HL-60/S4 treated with retinoic acid at 250 ng/mL for 4 days and 3 days (cell line): ENCODE measurements around the gene EEF2K.

Experiments
- in situ Hi-C: fragments of 300-500 bp; cut with MboI; formaldehyde crosslinking; loops from 2 replicates; pipeline ENCODE4 v1.7.0; 2022; ENCODE audit warnings: low sequenced_read_pairs

Gene EEF2K

DNA sequence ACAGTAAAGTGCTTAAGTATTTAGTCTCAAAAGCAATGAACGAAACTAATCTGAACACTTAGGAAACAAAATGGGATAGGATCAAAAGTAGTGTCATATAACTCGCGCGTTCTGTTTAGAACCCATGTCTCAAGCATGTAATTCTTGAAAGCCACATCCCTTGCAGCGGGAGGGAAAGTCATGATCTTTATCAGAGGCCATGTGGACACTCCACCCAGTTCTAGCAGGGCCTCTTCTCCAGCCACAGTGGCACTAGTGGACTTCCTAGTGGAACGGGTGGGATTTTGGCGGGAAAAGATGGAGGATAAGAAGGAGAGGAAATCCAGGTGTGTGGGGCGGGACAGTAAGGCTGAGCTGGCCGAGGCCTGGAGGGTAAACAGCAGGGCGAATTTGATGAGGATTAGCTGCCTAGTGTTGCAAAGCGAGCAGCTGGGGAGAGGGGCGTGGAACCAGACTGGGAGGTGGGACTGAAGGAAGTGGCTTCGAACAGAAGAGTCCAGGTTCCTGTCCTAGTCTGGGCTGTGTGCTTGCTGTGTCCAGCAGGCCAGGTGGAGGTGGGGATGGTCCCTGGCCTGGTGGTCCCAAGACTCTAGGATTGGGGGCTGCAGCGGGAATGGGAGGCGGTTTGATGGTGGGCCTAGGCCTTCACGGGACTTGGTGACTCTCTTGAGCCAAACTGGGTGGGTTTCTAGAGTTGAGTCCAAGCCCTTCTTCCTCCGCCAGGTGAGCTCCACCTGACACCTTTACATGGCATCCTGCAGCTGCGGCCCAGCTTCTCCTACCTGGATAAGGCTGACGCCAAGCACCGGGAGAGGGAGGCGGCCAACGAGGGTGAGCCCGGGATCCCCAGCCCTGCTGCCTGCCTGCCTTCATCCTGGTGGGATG is 107.1 kb downstream of the EEF2K start:
- in situ Hi-C loops: loop anchor here (25.0 kb wide), 1 partner anchor 1126 kb away; no protein-coding TSS in a partner anchor

DNA sequence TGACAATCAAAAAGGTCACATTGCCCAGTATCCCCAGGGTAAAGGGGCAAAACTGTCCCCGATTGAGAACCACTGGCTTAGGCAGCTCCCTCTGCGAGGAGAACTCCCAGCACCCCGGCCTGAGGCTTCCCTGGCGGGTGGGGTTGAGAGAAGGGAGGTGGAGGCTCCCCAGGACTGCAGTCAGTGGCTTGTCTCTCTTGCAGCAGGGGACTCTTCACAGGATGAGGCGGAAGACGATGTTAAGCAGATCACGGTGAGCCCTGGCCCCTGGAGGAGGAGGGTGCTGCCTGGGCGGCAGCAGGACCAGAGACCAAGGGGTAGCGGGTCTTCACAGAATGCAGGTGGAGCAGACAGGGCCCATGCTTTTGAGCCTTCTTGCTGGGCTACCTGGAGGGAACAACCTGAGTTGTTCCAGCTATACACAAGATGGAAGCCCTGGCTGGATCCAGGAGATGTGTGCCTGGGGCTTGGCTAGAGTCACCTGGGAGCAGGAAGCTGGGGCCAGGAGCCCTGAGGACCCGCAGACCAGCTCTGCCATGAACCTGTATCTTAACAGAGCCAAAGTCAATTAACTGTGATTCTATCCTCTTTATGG is 107.9 kb downstream of the EEF2K start:
- in situ Hi-C loops: loop anchor here (25.0 kb wide), 1 partner anchor 1127 kb away; no protein-coding TSS in a partner anchor

DNA sequence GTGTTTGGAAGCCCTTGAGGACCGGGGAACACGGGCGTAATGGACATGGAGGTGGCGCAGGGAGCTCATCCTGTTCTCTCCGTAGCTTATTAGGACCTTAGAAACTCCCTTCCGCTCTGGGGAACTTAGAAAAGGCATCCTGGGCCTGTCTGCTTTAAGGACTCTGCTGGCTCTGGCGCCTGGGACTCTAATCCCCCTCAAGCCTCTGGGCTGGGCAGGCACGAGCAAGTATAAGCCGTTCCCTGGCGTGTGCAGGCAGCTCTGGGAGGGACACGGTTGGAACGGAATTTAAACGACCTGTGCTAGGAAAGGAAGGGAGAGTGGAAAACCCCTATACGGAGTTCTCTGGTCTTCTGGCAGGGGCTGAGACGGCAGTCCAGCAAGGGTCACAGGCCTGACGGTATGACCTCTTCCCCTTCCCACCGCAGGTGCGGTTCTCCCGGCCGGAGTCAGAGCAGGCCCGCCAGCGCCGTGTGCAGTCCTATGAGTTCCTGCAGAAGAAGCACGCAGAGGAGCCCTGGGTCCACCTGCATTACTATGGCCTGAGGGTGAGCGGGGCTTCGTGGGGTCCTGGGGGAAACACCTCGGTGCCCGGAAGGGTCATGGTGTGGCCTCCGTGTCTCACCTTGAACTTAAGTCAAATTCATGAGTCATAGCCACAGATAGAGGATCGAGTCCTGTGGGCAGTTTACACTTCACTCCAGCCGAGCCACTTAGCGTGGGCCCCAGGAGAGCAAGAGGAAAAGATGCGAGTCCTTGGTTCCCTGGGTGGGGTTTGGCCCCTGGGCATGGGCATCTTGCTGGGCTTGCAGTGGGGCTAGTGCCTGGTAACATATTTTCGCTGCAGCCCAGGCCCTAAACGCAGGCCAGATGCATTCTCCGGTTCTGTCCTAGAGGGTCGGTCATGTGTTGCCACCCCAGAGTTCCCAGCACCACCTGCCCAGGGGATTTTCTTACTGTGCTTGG is 108.9 kb downstream of the EEF2K start:
- in situ Hi-C loops: loop anchor here (25.0 kb wide), 1 partner anchor 1128 kb away; no protein-coding TSS in a partner anchor

DNA sequence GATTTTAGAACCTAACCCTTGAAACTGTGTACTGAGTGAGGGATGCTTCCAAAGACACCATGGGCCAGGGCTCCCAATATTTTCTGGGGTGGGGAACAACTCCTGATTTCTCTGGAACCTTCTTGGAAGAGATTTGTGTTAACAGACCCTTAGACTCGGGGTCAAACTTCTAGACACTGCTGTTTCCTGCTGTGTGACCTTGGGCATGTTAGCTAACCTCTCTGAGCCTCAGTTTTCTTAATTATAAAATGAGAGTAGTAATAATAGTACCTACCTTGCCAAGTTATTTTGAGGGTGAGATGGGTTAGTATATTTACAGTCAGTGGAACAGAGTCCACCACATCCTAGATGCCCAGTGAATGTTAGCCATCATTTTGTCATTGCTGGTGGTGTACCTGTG is 109.9 kb downstream of the EEF2K start:
- in situ Hi-C loops: loop anchor here (25.0 kb wide), 1 partner anchor 1129 kb away; no protein-coding TSS in a partner anchor

DNA sequence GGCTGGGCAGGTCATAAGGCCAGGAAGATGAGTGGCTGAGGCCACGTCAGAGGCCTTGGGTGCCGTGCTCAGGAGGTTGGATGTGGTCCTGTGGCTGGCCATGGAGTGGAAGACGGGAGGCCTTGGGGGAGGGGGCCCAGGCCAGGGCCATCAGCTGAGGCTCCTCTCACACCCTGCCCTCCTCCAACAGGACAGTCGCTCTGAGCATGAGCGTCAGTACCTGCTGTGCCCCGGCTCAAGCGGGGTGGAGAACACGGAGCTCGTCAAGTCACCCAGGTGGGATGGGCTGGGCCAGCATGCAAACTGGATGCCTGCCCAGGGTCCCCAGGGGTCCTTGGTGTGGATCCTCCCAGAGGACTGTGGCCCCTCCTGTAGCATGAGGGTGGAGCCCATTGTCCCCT is 110.3 kb downstream of the EEF2K start:
- in situ Hi-C loops: loop anchor here (25.0 kb wide), 1 partner anchor 1129 kb away; no protein-coding TSS in a partner anchor

DNA sequence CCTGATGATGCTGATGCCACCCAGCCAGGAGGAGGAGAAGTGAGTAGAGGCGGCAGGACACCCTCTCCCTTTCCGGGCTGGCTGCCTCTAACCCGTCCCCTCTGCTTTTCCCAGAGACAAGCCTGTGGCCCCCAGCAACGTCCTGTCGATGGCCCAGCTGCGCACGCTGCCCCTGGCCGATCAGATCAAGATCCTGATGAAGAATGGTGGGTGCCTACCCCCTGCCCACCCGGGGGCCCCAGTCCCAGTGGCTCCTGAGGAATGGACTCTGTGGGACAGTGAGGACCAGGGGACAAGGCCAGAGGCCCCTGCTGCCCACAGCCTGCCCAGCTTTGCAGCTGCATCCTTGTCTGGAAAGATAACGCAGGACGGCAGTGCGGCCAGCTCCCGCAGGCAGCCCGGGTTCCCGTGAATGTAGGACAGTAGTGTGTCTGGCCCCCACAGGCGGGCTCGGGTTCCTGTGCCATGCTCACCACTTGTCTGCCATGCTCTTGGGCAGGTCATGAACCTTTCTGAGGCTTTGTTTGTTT is 111.0 kb downstream of the EEF2K start:
- in situ Hi-C loops: loop anchor here (25.0 kb wide), 1 partner anchor 1130 kb away; no protein-coding TSS in a partner anchor

DNA sequence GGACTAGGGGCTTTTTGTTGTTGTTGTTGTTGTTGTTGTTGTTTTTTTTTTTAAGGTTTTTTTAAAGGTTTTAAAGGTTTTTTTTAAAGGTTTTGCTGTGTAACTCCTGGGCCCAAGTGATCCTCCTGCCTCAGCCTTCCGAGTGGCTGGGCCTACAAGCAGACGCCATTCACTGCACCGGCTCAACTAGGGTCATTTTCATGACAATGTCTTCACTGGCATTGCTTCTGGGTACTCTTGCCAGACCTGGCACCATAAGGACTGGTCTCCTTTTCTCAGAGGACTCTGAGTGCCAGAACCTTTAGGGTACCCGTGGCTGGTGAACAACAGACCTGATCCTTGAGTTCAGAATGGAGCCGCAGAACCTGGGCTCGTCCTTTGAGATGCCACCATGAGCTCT is 111.5 kb downstream of the EEF2K start:
- in situ Hi-C loops: loop anchor here (25.0 kb wide), 1 partner anchor 1130 kb away; no protein-coding TSS in a partner anchor

- in situ Hi-C loops: loop anchor here (25.0 kb wide), 1 partner anchor 1132 kb away; no protein-coding TSS in a partner anchor
Observed at GRCh38 chr16:22318690-22319358, 112.7 kb downstream of the EEF2K start.

- in situ Hi-C loops: loop anchor here (25.0 kb wide), 1 partner anchor 1133 kb away; no protein-coding TSS in a partner anchor
Observed at GRCh38 chr16:22320572-22321339, 114.7 kb downstream of the EEF2K start.

DNA sequence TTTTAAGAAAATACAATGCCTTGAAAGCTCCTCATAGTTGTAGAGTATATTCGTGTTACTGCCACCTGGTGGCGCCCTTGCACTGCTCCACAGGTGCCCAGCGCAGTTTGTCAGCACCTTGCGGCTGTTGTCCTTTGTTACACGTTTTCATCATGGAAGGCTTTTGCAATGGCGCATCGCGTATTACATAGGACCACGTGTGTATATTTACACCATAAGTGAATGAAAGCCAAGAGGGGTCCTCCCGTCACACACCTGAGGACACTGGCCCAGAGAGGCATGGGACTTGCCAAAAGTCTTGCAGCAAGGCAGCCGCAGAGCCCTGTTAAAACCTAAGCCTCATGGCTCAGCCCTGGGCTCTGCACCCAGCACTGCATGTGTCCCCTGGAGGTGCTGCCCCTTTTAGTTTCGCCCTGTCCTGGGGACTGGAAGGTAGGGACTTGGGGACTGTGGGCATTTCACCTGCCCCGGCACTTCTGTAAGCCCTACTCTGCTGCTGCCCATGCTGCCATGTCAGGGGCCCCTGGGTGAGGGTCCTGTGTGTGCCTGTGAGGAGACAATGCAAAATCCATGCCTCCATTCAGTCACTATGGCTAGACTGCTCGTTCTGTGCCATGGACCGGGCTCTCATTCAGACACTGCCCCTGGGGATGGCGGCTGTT is 115.4 kb downstream of the EEF2K start:
- in situ Hi-C loops: loop anchor here (25.0 kb wide), 1 partner anchor 1134 kb away; no protein-coding TSS in a partner anchor

- in situ Hi-C loops: loop anchor here (25.0 kb wide), 1 partner anchor 1135 kb away; no protein-coding TSS in a partner anchor
Observed at GRCh38 chr16:22322021-22322471, 116.0 kb downstream of the EEF2K start.

DNA sequence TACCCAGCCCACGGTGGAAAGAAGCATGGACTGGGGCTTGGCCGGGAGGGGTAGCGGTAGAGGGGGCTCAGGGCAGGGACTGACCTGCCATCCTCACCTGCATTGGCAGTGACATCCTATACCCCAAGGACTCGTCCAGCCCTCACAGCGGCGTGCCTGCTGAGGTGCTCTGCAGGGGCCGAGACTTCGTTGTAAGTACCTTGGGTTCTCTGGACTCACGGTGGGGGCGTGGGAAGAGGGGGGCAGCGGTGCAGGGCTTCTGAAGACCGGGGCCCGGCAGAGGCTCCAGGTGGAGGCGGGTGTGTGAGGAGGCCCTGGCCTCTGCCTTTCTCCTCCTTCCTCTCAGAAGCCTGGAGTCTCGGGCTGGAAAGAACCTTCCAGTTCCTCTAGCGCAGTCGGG is 116.7 kb downstream of the EEF2K start:
- in situ Hi-C loops: loop anchor here (25.0 kb wide), 1 partner anchor 1135 kb away; no protein-coding TSS in a partner anchor

DNA sequence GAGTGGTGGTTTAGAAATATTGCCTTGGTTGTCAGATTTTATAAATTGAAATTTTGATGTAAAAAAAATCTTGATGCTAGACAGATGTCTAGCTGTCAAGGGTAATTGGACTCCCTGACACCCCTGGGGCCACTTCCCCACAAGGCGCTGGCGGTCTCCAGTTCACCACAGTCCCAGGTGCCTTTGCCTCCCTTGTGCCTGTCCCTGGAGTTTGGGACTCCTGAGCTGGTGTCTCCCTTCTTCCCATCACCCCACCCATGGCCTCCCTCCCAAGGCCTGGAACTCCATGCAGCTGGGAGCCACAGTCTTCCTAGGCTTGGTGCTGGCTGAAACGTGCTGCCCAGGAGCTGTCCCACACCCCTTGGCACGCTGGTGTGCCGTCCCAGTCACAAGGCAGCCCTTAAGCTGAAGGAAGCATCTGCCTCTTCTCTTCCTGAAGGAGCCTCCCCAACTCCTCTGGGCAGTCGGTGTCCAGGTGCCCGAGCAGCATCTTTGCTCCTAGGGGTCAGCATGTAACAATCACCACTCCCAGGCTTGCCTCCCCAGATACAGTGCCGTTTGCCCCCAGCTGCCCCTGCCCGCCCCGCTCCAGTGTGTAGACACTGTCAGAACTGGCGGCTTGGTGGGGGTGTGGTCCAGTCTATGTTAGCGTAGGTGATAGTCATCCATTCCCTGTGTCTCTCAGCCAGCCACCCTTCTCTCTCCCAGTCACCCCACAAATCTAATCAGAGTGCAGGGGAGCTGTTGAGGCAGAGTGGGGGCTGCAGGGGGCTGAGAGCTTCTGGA is 117.3 kb downstream of the EEF2K start:
- in situ Hi-C loops: loop anchor here (25.0 kb wide), 1 partner anchor 1136 kb away; no protein-coding TSS in a partner anchor

- in situ Hi-C loops: loop anchor here (25.0 kb wide), 1 partner anchor 1137 kb away; no protein-coding TSS in a partner anchor
Observed at GRCh38 chr16:22323959-22324786, 118.1 kb downstream of the EEF2K start.

DNA sequence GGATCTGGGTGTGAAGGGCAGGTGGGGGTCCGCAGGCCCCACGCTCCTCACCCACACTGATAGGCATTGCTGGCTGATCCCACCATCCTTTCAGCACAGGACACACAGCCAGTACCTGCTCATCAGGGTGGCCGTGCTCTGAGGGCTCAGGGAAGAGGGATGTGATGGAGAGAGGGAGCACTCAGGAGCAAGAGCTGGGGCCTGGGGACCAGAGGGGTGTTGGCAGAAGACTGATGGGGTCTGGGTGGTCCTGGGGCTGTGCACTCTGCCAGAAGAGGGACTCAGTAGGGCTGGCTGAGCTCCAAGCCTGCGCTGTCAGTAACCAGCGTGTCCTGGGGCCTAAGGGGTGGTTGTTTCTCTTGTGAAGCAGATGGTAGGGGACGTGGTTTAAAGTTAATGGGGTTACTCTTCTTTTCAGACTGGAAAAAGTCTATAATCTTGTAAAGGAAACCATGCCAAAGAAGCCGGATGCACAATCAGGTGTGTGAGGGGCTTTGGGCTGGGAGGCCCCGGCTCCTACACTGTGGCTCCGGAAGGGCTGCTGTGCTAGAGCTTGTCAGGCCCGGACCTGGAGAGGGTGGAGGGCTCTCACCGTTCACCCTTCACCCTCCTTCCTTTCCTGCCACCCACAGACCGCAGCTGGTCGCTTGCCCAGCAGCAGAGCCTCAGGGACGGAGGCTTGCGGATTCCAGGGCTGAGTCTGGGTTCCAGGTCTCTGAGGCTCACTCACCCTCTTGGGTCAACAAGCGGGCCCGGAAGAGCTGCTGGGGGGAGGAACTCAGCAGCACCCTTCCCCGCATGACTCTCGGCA is 118.9 kb downstream of the EEF2K start:
- in situ Hi-C loops: loop anchor here (25.0 kb wide), 1 partner anchor 1138 kb away; no protein-coding TSS in a partner anchor
